Left cardiac atrium (tissue), 4 donors: Measurements from ENCODE around the gene XPNPEP1. TPM values are rescaled to one million over a fixed set of nuclear protein-coding genes. Genes with fewer than 3 reads are reported as not detected.
A peak's percentile ranks its signal among the peaks of the same experiment; 100 is the strongest.
"Not testable (repeated sequence)": the region's sequence is repeated elsewhere in the genome, so short reads cannot be mapped to it uniquely, and the experiment has no call there.

Experiments used
- ATAC-seq, 2 donors: fragments of 200-7000 bp; cut with Tn5 transposase; one replicate each; pipeline ENCODE4 v1.9.1; 2020; ENCODE audit warnings: mild to moderate bottlenecking in 2 of 2, moderate library complexity in 2 of 2
- DNase-seq: peaks from one replicate; pipeline ENCODE4 v3.0.0-alpha.2; 2020
- intact Hi-C, 2 donors: fragments of 100-400 bp; cut with DNase I; formaldehyde crosslinking; loops; one replicate each; pipeline versions ENCODE4 v1.14.1 to v1.15.1; 2022 to 2023
- total RNA-seq, 2 donors: library from RNA; stranded (reverse); fragmentation: NEBNext Ultra II Directional; extraction: Animal tissue kit (Norgen Biotek cat#: 25700); gene quantifications; one replicate each; pipeline ENCODE4 v1.2.1, GENCODE V29; 2021
- donor health status: DM: no; HTN: yes; CAD: no.
- donor health status: DM: no; HTN: yes; CAD: no; lungs with severe emphysema.
- donor health status: DM: yes; HTN: yes; CAD: no.
- donor health status: Dilated cardiomyopathy.

XPNPEP1 gene
- total RNA-seq, 2 donors from 2014 or later, result 36.3 to 40.7 TPM

- intact Hi-C loops, result no loop called here
- DNase-seq (no peak), ATAC-seq (no peak)
Observed at GRCh38 chr10:109929501-109930219, 6.3 kb upstream of the XPNPEP1 start.

- ATAC-seq (no peak), DNase-seq (no peak)
- intact Hi-C loops, result no loop called here
Observed at GRCh38 chr10:109928475-109928891, 5.2 kb upstream of the XPNPEP1 start.

DNA sequence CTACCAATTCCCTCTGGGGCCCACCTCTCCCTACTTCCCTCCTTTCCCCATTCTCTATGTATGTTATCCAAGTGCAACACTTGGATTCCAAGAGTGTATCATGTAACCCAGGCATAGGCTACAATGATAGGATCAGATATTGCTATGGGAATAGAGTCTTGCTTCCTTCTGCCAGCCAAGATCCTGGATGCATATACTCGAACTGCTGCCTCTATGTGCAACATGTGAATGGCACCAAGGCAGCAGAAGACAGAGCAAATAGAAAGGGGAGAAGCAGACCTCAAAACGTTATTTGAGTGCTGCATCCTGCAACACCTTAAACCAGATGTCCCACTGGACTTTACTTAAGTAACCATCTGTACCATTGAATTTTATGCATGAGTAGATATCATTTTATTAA, 3.5 kb upstream of the XPNPEP1 start:
- ATAC-seq (no peak), DNase-seq (no peak)
- intact Hi-C loops, result no loop called here

GRCh38 chr10:109926061-109926745, 2.9 kb upstream of the XPNPEP1 start:
- no peak for DNase-seq
- no peak for ATAC-seq
- intact Hi-C loops, result no loop called here

DNA sequence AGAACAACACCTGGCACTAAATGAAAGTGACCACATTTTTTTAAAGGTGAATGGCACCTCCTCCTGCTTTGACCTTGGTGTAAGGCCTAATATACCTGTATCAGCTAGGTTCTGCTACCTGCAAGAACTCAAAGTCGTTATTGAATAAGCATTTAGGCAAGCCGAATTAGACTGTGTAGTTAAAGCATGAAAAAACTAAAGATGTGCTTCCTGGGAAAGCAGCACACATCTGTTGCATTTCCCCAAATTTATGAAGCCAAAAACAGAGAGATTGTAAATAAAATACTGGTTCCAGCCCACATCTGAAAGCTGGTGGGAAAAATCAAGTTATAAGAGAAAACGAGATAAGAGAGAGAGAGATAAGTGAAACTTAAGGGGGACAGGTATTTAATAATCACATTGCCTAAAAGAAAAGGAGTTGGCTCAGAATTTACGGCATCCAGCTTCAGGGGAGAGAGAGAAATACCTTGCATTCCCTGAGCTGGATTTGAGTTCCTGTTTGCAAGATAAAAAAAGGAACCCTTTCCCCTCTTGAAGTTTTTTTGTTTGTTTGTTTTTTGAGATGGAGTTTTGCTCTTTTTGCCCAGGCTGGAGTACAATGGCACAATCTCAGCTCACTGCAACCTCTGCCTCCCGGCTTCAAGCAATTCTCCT, 1.8 kb upstream of the XPNPEP1 start:
- no peak for DNase-seq
- ATAC-seq, result no peak
- intact Hi-C loops, result loop anchor here in 1 of 2 donors (5.0 kb wide), 1 partner anchor 38 kb away; no protein-coding TSS in a partner anchor

DNA sequence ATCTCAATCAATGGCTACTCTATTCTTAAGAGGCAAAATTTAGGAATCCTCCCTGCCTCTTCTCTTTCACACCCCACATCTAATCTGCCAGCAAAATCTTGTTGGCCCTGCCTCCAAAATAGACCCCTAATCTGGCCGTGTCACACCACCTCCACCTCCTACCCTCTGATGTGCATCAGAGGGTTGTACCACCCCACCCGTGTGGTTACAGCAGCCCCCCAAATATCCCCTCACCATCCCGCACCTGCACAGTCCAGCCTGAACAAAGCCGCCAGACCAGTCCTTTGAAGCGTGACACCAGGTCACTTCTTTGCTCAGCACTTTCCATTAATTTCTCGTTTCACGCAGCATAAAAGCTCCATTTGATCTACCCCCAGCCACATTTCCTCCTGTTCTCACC, 776 bp upstream of the XPNPEP1 start:
- ATAC-seq (no peak), DNase-seq (no peak)
- intact Hi-C loops, result loop anchor here in 1 of 2 donors (5.0 kb wide), 1 partner anchor 37 kb away; no protein-coding TSS in a partner anchor

DNA sequence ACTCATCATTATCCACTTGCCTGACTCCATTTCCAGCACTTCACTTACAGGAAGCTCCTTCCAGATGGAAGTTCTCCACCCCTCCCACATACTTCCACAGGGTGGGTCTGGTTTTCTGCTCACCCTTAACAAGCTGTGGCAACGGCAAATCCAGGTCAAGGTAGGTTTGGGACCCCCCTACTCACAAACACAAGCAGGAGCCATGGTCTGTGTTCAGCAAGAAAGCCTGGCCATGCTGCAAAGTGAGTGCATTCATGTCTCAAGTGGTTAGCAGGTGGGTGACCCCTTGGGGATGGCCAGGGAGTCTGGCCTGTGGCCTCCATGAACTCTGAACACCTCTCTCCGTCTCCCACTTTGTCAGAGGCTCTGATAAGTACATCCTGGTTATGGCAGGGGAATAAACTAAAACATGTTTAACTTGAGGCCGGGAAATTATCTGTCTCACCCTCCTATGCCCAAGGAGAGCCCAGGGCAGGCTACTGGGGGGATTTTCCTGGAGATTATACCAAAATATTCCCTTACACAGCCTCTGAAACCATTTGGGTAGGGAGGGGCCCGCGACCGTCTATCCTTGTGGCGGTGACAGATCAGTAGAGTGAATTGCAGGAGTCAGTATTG, 844 bp downstream of the XPNPEP1 start:
- DNase-seq (no peak), ATAC-seq (peak in 1 of 2 donors; percentile 4)
- intact Hi-C loops, result loop anchor here in 1 of 2 donors (5.0 kb wide), 1 partner anchor 35 kb away; no protein-coding TSS in a partner anchor

GRCh38 chr10:109920016-109920415, 3.3 kb downstream of the XPNPEP1 start:
- intact Hi-C loops, result loop anchor here in 1 of 2 donors (5.0 kb wide), 1 partner anchor 33 kb away; no protein-coding TSS in a partner anchor
- DNase-seq, result no peak
- no peak for ATAC-seq

DNA sequence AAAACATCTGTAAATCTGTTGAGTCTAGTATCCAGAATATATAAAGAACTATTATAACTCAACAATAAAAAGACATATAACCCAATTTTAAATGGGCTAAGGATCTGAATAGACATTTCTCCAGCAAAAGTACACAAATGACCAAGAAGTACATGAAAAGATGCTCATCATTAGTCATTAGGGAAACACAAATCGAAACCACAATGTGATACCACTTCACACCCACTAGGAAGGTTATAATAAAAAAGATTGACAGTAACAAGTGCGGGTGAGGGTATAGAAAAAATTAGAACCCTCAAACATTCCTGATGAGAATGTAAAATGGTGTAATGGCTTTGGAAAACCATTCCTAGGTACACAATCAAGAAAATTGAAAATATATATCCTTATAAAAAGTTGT, 4.1 kb downstream of the XPNPEP1 start:
- DNase-seq, result no peak
- intact Hi-C loops, result no loop called here
- ATAC-seq, result no peak

- DNase-seq, ATAC-seq, intact Hi-C loops: not testable (repeated sequence)
Observed at GRCh38 chr10:109918707-109919106, 4.6 kb downstream of the XPNPEP1 start.

- no peak for DNase-seq
- no peak for ATAC-seq
- intact Hi-C loops, result no loop called here
Observed at GRCh38 chr10:109915566-109915965, 7.7 kb downstream of the XPNPEP1 start.

GRCh38 chr10:109914966-109915365, 8.3 kb downstream of the XPNPEP1 start:
- intact Hi-C loops, result no loop called here
- DNase-seq (no peak), ATAC-seq (peak in 1 of 2 donors; percentile 81)

GRCh38 chr10:109913306-109913892, 9.9 kb downstream of the XPNPEP1 start:
- DNase-seq (no peak), ATAC-seq (no peak)
- intact Hi-C loops, result no loop called here

GRCh38 chr10:109912335-109913281, 10.7 kb downstream of the XPNPEP1 start:
- no peak for DNase-seq
- peak in 1 of 2 donors; percentile 82 for ATAC-seq

GRCh38 chr10:109911903-109912302, 11.4 kb downstream of the XPNPEP1 start:
- DNase-seq (no peak), ATAC-seq (no peak)
- intact Hi-C loops, result no loop called here

More at GRCh38 chr10:109912335-109913281, 10.7 kb downstream of the XPNPEP1 start:
- intact Hi-C loops, result no loop called here

DNA sequence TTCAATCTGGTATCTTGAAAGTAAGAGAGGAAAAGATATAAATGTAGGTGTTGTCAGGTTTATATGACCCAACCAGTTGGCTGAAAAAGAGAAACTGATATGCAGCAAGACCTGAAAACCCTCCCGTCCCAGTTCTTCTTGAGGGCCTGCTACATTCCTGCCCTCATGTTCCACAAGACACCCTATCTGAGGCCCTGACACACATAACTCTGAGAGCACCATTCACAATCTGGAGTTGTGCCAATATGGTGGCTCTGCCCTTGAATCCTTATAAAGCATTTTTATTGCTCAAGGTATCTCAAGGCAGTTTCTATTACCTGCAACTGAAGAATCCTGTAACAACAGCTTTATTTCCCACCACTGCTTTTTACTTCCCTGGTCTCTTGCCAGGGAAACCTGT, 17.0 kb downstream of the XPNPEP1 start:
- ATAC-seq (no peak), DNase-seq (no peak)
- intact Hi-C loops, result no loop called here

DNA sequence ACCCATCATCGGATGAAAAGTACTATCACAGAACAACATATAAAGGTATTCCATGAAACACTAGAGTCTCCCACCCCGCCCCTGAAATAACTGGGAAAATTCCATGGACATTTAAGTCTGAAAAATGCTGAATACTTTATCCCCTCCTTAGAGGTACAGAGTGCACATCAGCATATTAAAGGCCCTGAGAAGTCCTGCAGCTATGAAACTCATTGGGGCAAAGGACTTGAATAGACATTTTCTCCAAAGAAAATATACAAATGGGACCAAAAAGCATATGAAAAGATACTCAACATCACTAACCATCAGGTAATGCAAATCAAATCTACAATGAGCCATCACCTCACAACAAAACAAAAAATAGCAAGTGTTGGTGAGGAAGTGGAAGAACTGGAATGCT, 18.9 kb downstream of the XPNPEP1 start:
- ATAC-seq, result no peak
- DNase-seq, result no peak
- intact Hi-C loops, result no loop called here
